ENCODE measurements around the gene SCYGR1.

The SCYGR1 gene

DNA sequence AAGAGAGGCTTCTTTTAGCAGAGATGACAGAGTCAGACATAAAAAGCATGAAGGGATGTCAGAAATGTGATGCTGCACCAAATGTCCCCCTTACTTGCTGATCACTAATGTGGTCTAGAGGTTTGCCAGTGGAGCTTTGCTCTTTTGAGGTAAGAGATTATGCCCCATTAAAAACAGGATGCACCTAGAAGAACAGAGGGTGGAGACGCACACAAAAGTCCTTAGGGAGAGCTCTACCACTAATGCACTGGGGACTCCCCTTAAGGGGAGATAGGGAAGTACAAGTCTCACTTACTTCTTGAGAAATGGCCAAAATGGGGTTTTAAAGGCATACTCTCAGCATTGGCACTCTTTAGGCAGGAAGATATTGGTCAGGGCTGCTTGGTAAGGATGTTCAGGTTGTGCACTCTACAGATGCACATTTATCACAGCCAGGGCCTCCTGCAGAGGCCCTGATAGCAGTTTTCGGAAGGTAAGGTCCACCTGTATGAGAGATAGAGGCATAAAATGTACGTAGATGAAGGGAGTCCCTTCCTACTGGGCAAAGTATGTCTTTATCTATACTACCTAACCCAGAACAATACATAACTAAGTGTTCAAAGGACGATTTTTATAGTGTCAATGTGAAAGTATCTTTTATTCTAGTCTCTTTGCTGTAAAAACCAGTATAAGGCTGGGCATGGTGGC lies 17.0 kb upstream of the SCYGR1 start:
- H3K27me3 ChIP-seq = no peaks in the 10 kb centered on the region
- no peaks in the 10 kb centered on the region for H3K36me3 ChIP-seq
- H3K9me3 ChIP-seq = no peaks in the 10 kb centered on the region
- no peak for DNase-seq
- no peaks in the 10 kb centered on the region for H3K4me1 ChIP-seq
- TF ChIP-seq, protein P1, sequence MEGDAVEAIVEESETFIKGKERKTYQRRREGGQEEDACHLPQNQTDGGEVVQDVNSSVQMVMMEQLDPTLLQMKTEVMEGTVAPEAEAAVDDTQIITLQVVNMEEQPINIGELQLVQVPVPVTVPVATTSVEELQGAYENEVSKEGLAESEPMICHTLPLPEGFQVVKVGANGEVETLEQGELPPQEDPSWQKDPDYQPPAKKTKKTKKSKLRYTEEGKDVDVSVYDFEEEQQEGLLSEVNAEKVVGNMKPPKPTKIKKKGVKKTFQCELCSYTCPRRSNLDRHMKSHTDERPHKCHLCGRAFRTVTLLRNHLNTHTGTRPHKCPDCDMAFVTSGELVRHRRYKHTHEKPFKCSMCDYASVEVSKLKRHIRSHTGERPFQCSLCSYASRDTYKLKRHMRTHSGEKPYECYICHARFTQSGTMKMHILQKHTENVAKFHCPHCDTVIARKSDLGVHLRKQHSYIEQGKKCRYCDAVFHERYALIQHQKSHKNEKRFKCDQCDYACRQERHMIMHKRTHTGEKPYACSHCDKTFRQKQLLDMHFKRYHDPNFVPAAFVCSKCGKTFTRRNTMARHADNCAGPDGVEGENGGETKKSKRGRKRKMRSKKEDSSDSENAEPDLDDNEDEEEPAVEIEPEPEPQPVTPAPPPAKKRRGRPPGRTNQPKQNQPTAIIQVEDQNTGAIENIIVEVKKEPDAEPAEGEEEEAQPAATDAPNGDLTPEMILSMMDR (IDR thresholded peaks at IDR 0.05; ENCODE audit: low read depth, low read length) = no peak
- no peak overlapping the region for H3K4me3 ChIP-seq (ENCODE audit: low read depth, low read length)

DNA sequence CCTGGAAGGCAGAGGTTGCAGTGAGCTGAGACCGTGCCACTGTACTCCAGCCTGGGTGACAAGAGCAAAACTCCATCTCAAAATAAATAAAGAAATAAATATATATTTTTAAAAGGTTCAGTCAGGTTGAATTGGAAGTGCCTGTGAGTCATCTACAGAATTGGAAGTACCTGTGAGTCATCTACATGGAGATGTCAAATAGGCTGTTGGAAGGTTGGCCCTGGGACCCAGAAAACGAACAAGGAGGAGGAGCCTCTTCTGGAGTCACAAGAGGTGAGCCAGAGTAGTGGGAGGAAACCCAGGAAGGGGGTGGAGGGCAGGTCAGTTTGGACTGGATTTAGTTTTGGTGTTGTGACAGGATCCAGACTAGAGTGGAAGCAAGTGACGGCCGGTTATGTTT lies 15.2 kb upstream of the SCYGR1 start:
- Histone ChIP-seq H3K4me1 (no peaks in the 10 kb centered on the region), H3K9me3 (no peaks in the 10 kb centered on the region), H3K4me3 (ENCODE audit: low read depth, low read length) (no peak overlapping the region), H3K27me3 (no peaks in the 10 kb centered on the region), H3K36me3 (no peaks in the 10 kb centered on the region)
- no peak for DNase-seq
- TF ChIP-seq, protein P1 (IDR thresholded peaks at IDR 0.05; ENCODE audit: low read depth, low read length) = no peak

DNA sequence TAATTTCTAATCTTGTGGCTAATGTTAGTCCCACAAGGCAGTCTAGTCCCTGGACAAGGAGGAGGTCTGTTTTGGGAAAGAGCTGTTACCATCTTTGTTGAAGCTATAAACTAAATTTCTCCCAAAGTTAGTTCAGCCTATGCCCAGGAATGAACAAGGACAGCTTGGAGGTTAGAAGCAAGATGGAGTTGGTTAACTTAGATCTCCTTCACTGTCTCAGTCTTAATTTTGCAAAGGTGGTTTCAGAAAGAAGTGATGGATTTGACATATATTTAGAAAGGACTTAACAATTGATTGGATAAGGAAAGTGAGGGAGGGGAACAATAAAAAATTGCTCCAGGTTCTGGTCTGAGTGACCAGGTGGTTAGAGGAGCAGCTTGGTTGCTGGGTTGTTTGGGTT lies 14.6 kb upstream of the SCYGR1 start:
- TF ChIP-seq, protein P1 (IDR thresholded peaks at IDR 0.05; ENCODE audit: low read depth, low read length) = no peak
- Histone ChIP-seq H3K27me3 (no peaks in the 10 kb centered on the region), H3K4me1 (no peaks in the 10 kb centered on the region), H3K36me3 (no peaks in the 10 kb centered on the region), H3K4me3 (ENCODE audit: low read depth, low read length) (no peak overlapping the region), H3K9me3 (no peaks in the 10 kb centered on the region)
- no peak for DNase-seq

DNA sequence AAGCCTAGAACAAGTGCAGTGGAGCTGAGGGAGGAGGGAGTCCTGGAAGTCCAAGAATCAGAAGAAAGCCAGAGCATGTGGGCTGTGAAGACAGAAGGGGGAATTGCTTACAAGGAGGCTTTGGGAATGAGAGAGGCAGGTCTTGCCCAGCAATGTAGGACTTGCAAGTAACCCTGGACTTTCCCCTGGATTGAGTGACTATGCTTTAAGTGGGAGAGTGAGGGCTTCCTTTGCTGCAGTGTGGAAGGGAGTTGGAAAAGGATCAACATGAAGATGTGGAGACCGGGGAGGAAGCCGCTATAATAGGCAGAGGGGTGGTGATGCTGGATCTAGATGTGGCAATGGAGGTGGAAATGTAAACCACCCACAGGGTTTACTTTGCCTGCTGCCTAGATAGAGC lies 13.8 kb upstream of the SCYGR1 start:
- Histone ChIP-seq H3K4me1 (no peaks in the 10 kb centered on the region), H3K4me3 (ENCODE audit: low read depth, low read length) (no peak overlapping the region), H3K9me3 (no peaks in the 10 kb centered on the region), H3K27me3 (no peaks in the 10 kb centered on the region), H3K36me3 (no peaks in the 10 kb centered on the region)
- DNase-seq = no peak
- TF ChIP-seq, protein P1 (IDR thresholded peaks at IDR 0.05; ENCODE audit: low read depth, low read length) = no peak

DNA sequence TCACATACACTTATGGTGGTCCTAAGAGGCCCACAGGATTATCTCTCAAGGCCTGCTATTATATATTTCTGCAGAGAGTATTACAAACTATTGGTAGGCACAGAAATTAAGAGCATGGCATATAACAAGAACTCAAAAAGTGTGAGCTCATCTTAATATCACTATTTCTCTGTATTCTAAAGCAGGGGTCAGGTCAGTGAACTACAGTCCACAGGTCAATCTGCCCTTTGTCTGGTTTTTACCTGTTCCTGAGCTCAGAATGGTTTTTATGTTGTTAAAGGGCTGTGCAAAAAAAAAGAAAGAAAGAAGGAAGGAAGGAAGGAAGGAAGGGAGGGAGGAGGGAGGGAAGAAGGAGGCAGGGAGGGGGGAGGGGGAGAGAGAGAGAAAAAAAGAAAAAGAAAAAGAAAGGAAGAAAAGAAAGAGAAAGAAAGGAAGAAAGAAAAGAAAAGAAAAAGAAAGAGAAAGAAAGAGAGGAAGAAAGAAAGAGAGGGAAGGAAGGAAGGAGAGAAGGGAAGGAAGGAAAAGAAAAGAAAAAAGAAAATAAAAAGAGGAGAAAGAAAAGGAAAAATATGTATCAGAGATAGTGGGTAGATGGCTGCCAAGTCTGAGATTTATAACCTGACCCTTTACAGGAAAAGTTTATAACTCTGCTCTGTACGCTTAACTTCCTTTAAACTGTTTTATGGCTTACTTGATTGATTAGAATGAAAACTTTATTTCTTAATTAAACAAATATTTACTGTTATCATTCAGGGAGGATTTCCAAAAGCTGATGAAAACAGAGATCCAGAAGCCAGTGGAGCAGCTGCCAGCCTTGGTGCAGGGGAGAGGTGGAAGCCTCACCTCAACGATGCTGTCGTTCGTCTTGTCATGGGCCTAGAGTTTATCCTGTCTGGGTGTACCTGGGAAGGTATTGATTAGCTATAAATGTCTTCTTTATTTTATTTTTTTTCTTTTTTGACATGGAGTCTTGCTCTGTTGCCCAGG lies 11.2 kb upstream of the SCYGR1 start:
- DNase-seq = no peak
- H3K36me3 ChIP-seq = no peaks in the 10 kb centered on the region
- H3K9me3 ChIP-seq = no peaks in the 10 kb centered on the region
- no peak overlapping the region for H3K4me3 ChIP-seq (ENCODE audit: low read depth, low read length)
- H3K4me1 ChIP-seq = no peaks in the 10 kb centered on the region
- TF ChIP-seq, protein P1 (IDR thresholded peaks at IDR 0.05; ENCODE audit: low read depth, low read length) = no peak
- no peaks in the 10 kb centered on the region for H3K27me3 ChIP-seq

DNA sequence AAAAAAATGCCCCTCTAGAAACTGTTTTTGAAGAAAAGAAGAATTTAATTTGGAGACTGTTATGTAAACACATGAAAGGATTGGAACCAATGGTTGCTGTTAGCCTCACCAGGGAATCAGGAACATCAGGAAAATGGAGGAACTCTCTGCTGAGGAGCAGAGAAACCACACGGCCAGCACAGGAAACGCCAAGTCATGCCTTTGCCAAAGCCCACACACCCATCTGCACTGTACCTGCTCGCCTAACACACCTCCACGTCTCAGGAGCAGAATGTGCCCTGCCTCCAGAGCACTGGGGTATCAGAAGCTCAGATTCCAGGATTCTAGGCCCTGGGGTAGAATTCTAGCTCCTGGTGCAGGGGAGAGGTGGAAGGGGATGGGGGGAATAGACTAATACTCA lies 9.8 kb upstream of the SCYGR1 start:
- DNase-seq = no peak
- TF ChIP-seq, protein P1 (IDR thresholded peaks at IDR 0.05; ENCODE audit: low read depth, low read length) = no peak
- H3K4me3 ChIP-seq (ENCODE audit: low read depth, low read length) = no peak overlapping the region
- H3K27me3 ChIP-seq = no peaks in the 10 kb centered on the region
- H3K36me3 ChIP-seq = no peaks in the 10 kb centered on the region
- no peaks in the 10 kb centered on the region for H3K4me1 ChIP-seq
- H3K9me3 ChIP-seq = no peaks in the 10 kb centered on the region
